GM23338 (cell line): Measurements from ENCODE around the gene LUC7L. TPM values are rescaled to one million over a fixed set of nuclear protein-coding genes. Genes with fewer than 3 reads are reported as not detected.

Experiments
- ATAC-seq: fragments of 200-7000 bp; cut with Tn5 transposase; 3 replicates; pipeline ENCODE4 v1.9.1; 2020
- DNase-seq: peaks from one replicate; pipeline ENCODE4 v3.0.0-alpha.2; 2015; ENCODE audit warnings: low spot score
- H2AFZ ChIP-seq: fragments of 200-600 bp; sonication (generic); 2 replicates; pipeline ENCODE4 v1.8.0; 2016; ENCODE audit warnings: antibody characterized with exemption, mild to moderate bottlenecking, moderate library complexity
- H3F3A ChIP-seq: fragments of 200-600 bp; sonication (generic); replicated peaks from 2 replicates; pipeline ENCODE4 v1.8.0; 2017; ENCODE audit warnings: antibody characterized with exemption, mixed run types, low read depth
- H3K27ac ChIP-seq: fragments of 200-600 bp; sonication (generic); 2 replicates; pipeline ENCODE4 v1.6.1; 2016; ENCODE audit warnings: low read depth
- H3K27me3 ChIP-seq: fragments of 200-600 bp; sonication (generic); 2 replicates; pipeline ENCODE4 v1.8.0; 2016; ENCODE audit warnings: mild to moderate bottlenecking, mixed run types, moderate library complexity; ENCODE audit not compliant: insufficient read depth
- H3K36me3 ChIP-seq: fragments of 200-600 bp; sonication (generic); 2 replicates; pipeline ENCODE4 v1.8.0; 2016; ENCODE audit warnings: mild to moderate bottlenecking; ENCODE audit not compliant: insufficient read depth
- H3K4me1 ChIP-seq: fragments of 200-600 bp; sonication (generic); 2 replicates; pipeline ENCODE4 v1.8.0; 2016; ENCODE audit warnings: mild to moderate bottlenecking, moderate library complexity; ENCODE audit not compliant: insufficient read depth
- H3K4me2 ChIP-seq: fragments of 200-600 bp; sonication (generic); 2 replicates; pipeline ENCODE4 v1.7.1; 2017; ENCODE audit warnings: mixed run types
- H3K4me3 ChIP-seq: fragments of 200-600 bp; sonication (generic); 2 replicates; pipeline ENCODE4 v1.6.1; 2016; ENCODE audit warnings: mixed run types
- H3K79me2 ChIP-seq: fragments of 200-600 bp; sonication (generic); replicated peaks from 2 replicates; pipeline ENCODE4 v1.8.0; 2017; ENCODE audit warnings: mild to moderate bottlenecking; ENCODE audit not compliant: insufficient read depth
- H3K9me2 ChIP-seq: fragments of 200-600 bp; sonication (generic); 2 replicates; pipeline ENCODE4 v1.8.0; 2017; ENCODE audit not compliant: insufficient read depth
- H4K20me1 ChIP-seq: fragments of 200-600 bp; sonication (generic); replicated peaks from 2 replicates; pipeline ENCODE4 v1.8.0; 2017; ENCODE audit warnings: mild to moderate bottlenecking; ENCODE audit not compliant: insufficient read depth
- H3K27ac Mint-ChIP-seq: 2 replicates; pipeline ENCODE4 v1.8.0; 2020; ENCODE audit warnings: inconsistent platforms, mild to moderate bottlenecking, moderate library complexity, mixed read lengths
- H3K27me3 Mint-ChIP-seq: 3 replicates; pipeline ENCODE4 v1.8.0; 2022; ENCODE audit warnings: low read depth, mild to moderate bottlenecking, moderate library complexity, mixed read lengths, inconsistent platforms; ENCODE audit not compliant: insufficient read depth, poor library complexity
- H3K36me3 Mint-ChIP-seq: 3 replicates; pipeline ENCODE4 v1.8.0; 2021; ENCODE audit warnings: low read depth, mild to moderate bottlenecking, inconsistent platforms, moderate library complexity, mixed read lengths
- H3K4me1 Mint-ChIP-seq: 3 replicates; pipeline ENCODE4 v1.8.0; 2020; ENCODE audit warnings: mild to moderate bottlenecking, inconsistent platforms, mixed read lengths
- H3K4me3 Mint-ChIP-seq: 3 replicates; pipeline ENCODE4 v1.8.0; 2021; ENCODE audit warnings: moderate library complexity, mild to moderate bottlenecking, inconsistent platforms, mixed read lengths
- H3K9me3 Mint-ChIP-seq: 3 replicates; pipeline ENCODE4 v1.8.0; 2020; ENCODE audit warnings: moderate library complexity, mild to moderate bottlenecking, inconsistent platforms, mixed read lengths
- CREB1 ChIP-seq: fragments of 250-450 bp; sonication (Bioruptor Pico); IDR thresholded peaks from 2 replicates; pipeline ENCODE4 v1.5.0; 2020; ENCODE audit warnings: low read depth, mild to moderate bottlenecking, moderate library complexity
- ETS1 ChIP-seq: IDR thresholded peaks from 2 replicates; pipeline ENCODE4 v1.6.1; 2016; ENCODE audit warnings: antibody characterized with exemption
- EZH2 ChIP-seq: fragments of 200-600 bp; sonication (generic); IDR thresholded peaks from one replicate; pipeline ENCODE4 v1.8.0; 2017; ENCODE audit warnings: antibody characterized with exemption, mild to moderate bottlenecking, low read depth; ENCODE audit not compliant: unreplicated experiment
- EZH2phosphoT487 ChIP-seq: fragments of 200-600 bp; sonication (generic); IDR thresholded peaks from one replicate; pipeline ENCODE4 v1.8.1; 2018; ENCODE audit warnings: antibody characterized with exemption; ENCODE audit not compliant: unreplicated experiment
- JUNB ChIP-seq: IDR thresholded peaks from one replicate; pipeline ENCODE4 v1.6.1; 2016; ENCODE audit warnings: antibody characterized with exemption; ENCODE audit not compliant: unreplicated experiment
- NANOG ChIP-seq: IDR thresholded peaks from 2 replicates; pipeline ENCODE4 v1.6.1; 2016; ENCODE audit warnings: antibody characterized with exemption, borderline replicate concordance
- POLR2AphosphoS5 ChIP-seq: IDR thresholded peaks from 2 replicates; pipeline ENCODE4 v1.6.1; 2016; ENCODE audit warnings: antibody characterized with exemption, low read depth
- REST ChIP-seq: IDR thresholded peaks from one replicate; pipeline ENCODE4 v1.6.1; 2018; ENCODE audit warnings: antibody characterized with exemption; ENCODE audit not compliant: unreplicated experiment
- STAT1 ChIP-seq: IDR thresholded peaks from one replicate; pipeline ENCODE4 v1.6.1; 2016; ENCODE audit warnings: antibody characterized with exemption; ENCODE audit not compliant: unreplicated experiment
- ZNF114 ChIP-seq: fragments of 250-450 bp; sonication (Bioruptor Pico); IDR thresholded peaks from 2 replicates; pipeline ENCODE4 v1.5.0; 2020; ENCODE audit warnings: mild to moderate bottlenecking, moderate library complexity
- ZNF462 ChIP-seq: fragments of 250-450 bp; sonication (Bioruptor Pico); IDR thresholded peaks from 2 replicates; pipeline ENCODE4 v1.5.0; 2020; ENCODE audit warnings: mild to moderate bottlenecking, moderate library complexity
- polyA plus RNA-seq: library from polyadenylated mRNA; unstranded; fragments of >200 nt; fragmentation: Nextera tagmentation; extraction: Ambion mirVana; gene quantifications from 2 replicates; pipeline ENCODE4 v1.2.1, GENCODE V29; 2016
- total RNA-seq: library from RNA; depleted of rRNA; stranded (reverse); fragments of >200 nt; shearing (Covaris generic); gene quantifications from 2 replicates; pipeline ENCODE4 v1.2.3, GENCODE V29; 2014

LUC7L gene
- total and polyA plus RNA-seq, 2 experiments from 2014 or later, result 114 to 151 TPM

GRCh38 chr16:149024-149660 lies 80.1 kb downstream of the LUC7L start:
- Histone ChIP-seq H3K79me2 (no peaks in the 10 kb centered on the region), H3F3A (no peaks in the 10 kb centered on the region), H4K20me1 (no peaks in the 10 kb centered on the region), H3K4me3 (no peak overlapping the region), H3K4me2 (no peak overlapping the region), H3K9me2 (no peaks in the 10 kb centered on the region), H3K27me3 (peaks cover 31% of the 10 kb centered on the region), H2AFZ (0 out of 2 replicates have a peak overlapping the region, but pooled peaks have one; percentile 14), H3K27ac (no peak overlapping the region), H3K4me1 (no peaks in the 10 kb centered on the region), H3K36me3 (no peaks in the 10 kb centered on the region)
- ATAC-seq, result no peak
- no peak overlapping the region for H3K4me3 Mint-ChIP-seq
- DNase-seq, result no peak
- no peaks in the 10 kb centered on the region for H3K4me1 Mint-ChIP-seq
- H3K9me3 Mint-ChIP-seq, result no peaks in the 10 kb centered on the region; the same call in 2 of the 3 replicates
- H3K36me3 Mint-ChIP-seq, result no peaks in the 10 kb centered on the region; the same call in 2 of the 3 replicates
- H3K27me3 Mint-ChIP-seq, result peaks cover 10% of the 10 kb centered on the region
- no peak overlapping the region for H3K27ac Mint-ChIP-seq
- TF ChIP-seq REST (no peak), ZNF462 (CRISPR knock-in tag) (no peak), POLR2AphosphoS5 (no peak), ETS1 (no peak), EZH2 (no peak), CREB1 (CRISPR knock-in tag) (no peak), EZH2phosphoT487 (no peak), JUNB (no peak), ZNF114 (CRISPR knock-in tag) (no peak), STAT1 (no peak), NANOG (no peak)
